ENCODE data around the gene TBCA.
"Not testable (repeated sequence)": the region's sequence is repeated elsewhere in the genome, so short reads cannot be mapped to it uniquely, and the experiment has no call there.

The TBCA gene

GRCh38 chr5:77724934-77725333 is 51.2 kb downstream of the TBCA start:
- in situ Hi-C loops (cut with MboI; ENCODE audit: low pct_unique_long_range_greater_than_20kb, low sequenced_read_pairs), result no loop called here
- DNase-seq, result no peak

- in situ Hi-C loops (cut with MboI; ENCODE audit: low pct_unique_long_range_greater_than_20kb, low sequenced_read_pairs), result no loop called here
- no peak for DNase-seq
These were observed 56.3 kb downstream of the TBCA start for GRCh38 chr5:77719666-77720363.

- no peak for DNase-seq
- in situ Hi-C loops (cut with MboI; ENCODE audit: low pct_unique_long_range_greater_than_20kb, low sequenced_read_pairs), result no loop called here
These were observed 57.1 kb downstream of the TBCA start for GRCh38 chr5:77718934-77719610.

GRCh38 chr5:77709993-77710685 is 66.0 kb downstream of the TBCA start:
- in situ Hi-C loops (cut with MboI; ENCODE audit: low pct_unique_long_range_greater_than_20kb, low sequenced_read_pairs), result no loop called here
- DNase-seq, result peak; percentile 16

GRCh38 chr5:77709340-77709739 is 66.8 kb downstream of the TBCA start:
- in situ Hi-C loops (cut with MboI; ENCODE audit: low pct_unique_long_range_greater_than_20kb, low sequenced_read_pairs), result no loop called here
- DNase-seq, result no peak

GRCh38 chr5:77707791-77708190 is 68.3 kb downstream of the TBCA start:
- in situ Hi-C loops (cut with MboI; ENCODE audit: low pct_unique_long_range_greater_than_20kb, low sequenced_read_pairs), result no loop called here
- DNase-seq, result no peak

GRCh38 chr5:77699569-77699968 is 76.6 kb downstream of the TBCA start:
- DNase-seq; in situ Hi-C loops (cut with MboI; ENCODE audit: low pct_unique_long_range_greater_than_20kb, low sequenced_read_pairs): not testable (repeated sequence)

- in situ Hi-C loops (cut with MboI; ENCODE audit: low pct_unique_long_range_greater_than_20kb, low sequenced_read_pairs), result no loop called here
- DNase-seq, result no peak
These were observed 77.2 kb downstream of the TBCA start for GRCh38 chr5:77698920-77699319.

GRCh38 chr5:77697692-77698091 is 78.4 kb downstream of the TBCA start:
- in situ Hi-C loops (cut with MboI; ENCODE audit: low pct_unique_long_range_greater_than_20kb, low sequenced_read_pairs), result no loop called here
- DNase-seq, result no peak

- DNase-seq, result no peak
- in situ Hi-C loops (cut with MboI; ENCODE audit: low pct_unique_long_range_greater_than_20kb, low sequenced_read_pairs), result no loop called here
These were observed 80.0 kb downstream of the TBCA start for GRCh38 chr5:77696120-77696519.

GRCh38 chr5:77693913-77694312 is 82.2 kb downstream of the TBCA start:
- DNase-seq, result no peak
- in situ Hi-C loops (cut with MboI; ENCODE audit: low pct_unique_long_range_greater_than_20kb, low sequenced_read_pairs), result no loop called here

- in situ Hi-C loops (cut with MboI; ENCODE audit: low pct_unique_long_range_greater_than_20kb, low sequenced_read_pairs), result no loop called here
- no peak for DNase-seq
These were observed 92.9 kb downstream of the TBCA start for GRCh38 chr5:77683171-77683732.

GRCh38 chr5:77670526-77670925 is 105.6 kb downstream of the TBCA start:
- in situ Hi-C loops (cut with MboI; ENCODE audit: low pct_unique_long_range_greater_than_20kb, low sequenced_read_pairs), result no loop called here
- no peak for DNase-seq

- no peak for DNase-seq
- in situ Hi-C loops (cut with MboI; ENCODE audit: low pct_unique_long_range_greater_than_20kb, low sequenced_read_pairs), result no loop called here
These were observed 106.5 kb downstream of the TBCA start for GRCh38 chr5:77669677-77670076.

- in situ Hi-C loops (cut with MboI; ENCODE audit: low pct_unique_long_range_greater_than_20kb, low sequenced_read_pairs), result no loop called here
- DNase-seq, result no peak
These were observed 112.9 kb downstream of the TBCA start for GRCh38 chr5:77663090-77663863.

GRCh38 chr5:77662635-77663034 is 113.5 kb downstream of the TBCA start:
- in situ Hi-C loops (cut with MboI; ENCODE audit: low pct_unique_long_range_greater_than_20kb, low sequenced_read_pairs), result no loop called here
- no peak for DNase-seq

GRCh38 chr5:77658662-77659061 is 117.5 kb downstream of the TBCA start:
- in situ Hi-C loops (cut with MboI; ENCODE audit: low pct_unique_long_range_greater_than_20kb, low sequenced_read_pairs), result no loop called here
- no peak for DNase-seq

- in situ Hi-C loops (cut with MboI; ENCODE audit: low pct_unique_long_range_greater_than_20kb, low sequenced_read_pairs), result no loop called here
- DNase-seq, result no peak
These were observed 124.8 kb downstream of the TBCA start for GRCh38 chr5:77651343-77651742.

GRCh38 chr5:77650686-77651085 is 125.5 kb downstream of the TBCA start:
- no peak for DNase-seq
- in situ Hi-C loops (cut with MboI; ENCODE audit: low pct_unique_long_range_greater_than_20kb, low sequenced_read_pairs), result no loop called here

Measured in KBM-7 (cell line).